ENCODE results near the gene PCBP3. TPM values are rescaled to one million over a fixed set of nuclear protein-coding genes. Genes with fewer than 3 reads are reported as not detected.
"Not testable (repeated sequence)": the region's sequence is repeated elsewhere in the genome, so short reads cannot be mapped to it uniquely, and the experiment has no call there.

The PCBP3 gene
- total and polyA plus RNA-seq, 2 of the 13 experiments (the other 11 are each of a cell fraction or from before 2014, with no cell fraction given), result not detected

DNA sequence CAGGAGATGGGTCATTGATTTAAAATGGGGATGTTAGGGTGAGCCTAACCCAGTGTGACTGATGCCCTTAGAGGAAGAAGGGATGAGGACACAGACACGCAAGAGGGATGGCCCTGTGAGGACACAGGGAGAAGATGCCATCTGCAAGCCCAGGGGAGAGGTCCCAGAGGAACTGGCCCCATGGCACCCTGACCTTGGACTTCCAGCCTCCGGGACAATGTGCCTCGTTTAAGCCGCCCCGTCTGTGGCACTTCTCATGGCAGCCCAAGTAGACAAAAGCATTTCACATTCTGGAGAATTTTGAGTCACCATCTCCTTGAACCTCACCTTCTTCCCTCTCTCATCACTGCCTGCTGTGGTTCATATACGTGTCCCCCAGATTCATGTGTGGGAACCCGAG is 20.1 kb upstream of the PCBP3 start (continued):
- TF ChIP-seq, protein P1, sequence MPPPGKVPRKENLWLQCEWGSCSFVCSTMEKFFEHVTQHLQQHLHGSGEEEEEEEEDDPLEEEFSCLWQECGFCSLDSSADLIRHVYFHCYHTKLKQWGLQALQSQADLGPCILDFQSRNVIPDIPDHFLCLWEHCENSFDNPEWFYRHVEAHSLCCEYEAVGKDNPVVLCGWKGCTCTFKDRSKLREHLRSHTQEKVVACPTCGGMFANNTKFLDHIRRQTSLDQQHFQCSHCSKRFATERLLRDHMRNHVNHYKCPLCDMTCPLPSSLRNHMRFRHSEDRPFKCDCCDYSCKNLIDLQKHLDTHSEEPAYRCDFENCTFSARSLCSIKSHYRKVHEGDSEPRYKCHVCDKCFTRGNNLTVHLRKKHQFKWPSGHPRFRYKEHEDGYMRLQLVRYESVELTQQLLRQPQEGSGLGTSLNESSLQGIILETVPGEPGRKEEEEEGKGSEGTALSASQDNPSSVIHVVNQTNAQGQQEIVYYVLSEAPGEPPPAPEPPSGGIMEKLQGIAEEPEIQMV (CRISPR knock-in tag; IDR thresholded peaks at IDR 0.05; ENCODE audit: low read depth), result no peak

DNA sequence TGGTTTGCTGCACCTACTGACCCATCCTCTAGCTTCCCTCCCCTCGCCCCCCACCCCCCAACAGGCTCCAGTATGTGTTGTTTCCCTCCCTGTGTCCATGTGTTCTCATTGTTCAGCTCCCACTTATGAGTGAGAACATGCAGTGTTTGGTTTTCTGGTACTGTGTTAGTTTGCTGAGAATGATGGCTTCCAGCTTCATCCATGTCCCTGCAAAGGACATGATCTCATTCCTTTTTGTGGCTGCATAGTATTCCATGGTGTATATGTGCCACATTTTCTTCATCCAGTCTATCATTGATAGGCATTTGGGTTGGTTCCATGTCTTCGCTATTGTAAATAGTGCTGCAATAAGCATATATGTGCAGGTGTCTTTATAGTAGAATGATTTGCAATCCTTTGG is 17.4 kb upstream of the PCBP3 start:
- H3K4me3 ChIP-seq (replicated peaks in 1 of 3; ENCODE audit: insufficient read depth in 1 of 3, low read depth in 2 of 3, low read length in 3 of 3); FAIRE-seq; ATAC-seq; H3K4me1 ChIP-seq (ENCODE audit: insufficient read depth, low read length); H3K79me2 ChIP-seq (ENCODE audit: insufficient read depth, low read length); H3K9me3 ChIP-seq (ENCODE audit: low read length); H2AFZ ChIP-seq (ENCODE audit: low read length); in situ Hi-C loops (cut with HindIII; ENCODE audit: extremely low pct_ligation_motif_present, low pct_unique_long_range_greater_than_20kb); H3K4me2 ChIP-seq (ENCODE audit: low read depth, low read length); CTCF ChIA-PET (ENCODE audit: low intra/inter-chr PET ratio, low total read pairs); BruUV-seq (replicated peaks); H3K27ac ChIP-seq (ENCODE audit: extremely low read length, insufficient read depth, low read length); H3K9ac ChIP-seq (ENCODE audit: insufficient read depth, low read depth, low read length); H4K20me1 ChIP-seq (ENCODE audit: insufficient read depth, low read length); intact Hi-C loops (cut with micrococcal nuclease; ENCODE audit: unreplicated experiment); POLR2A ChIA-PET; H3K36me3 ChIP-seq (replicated peaks in 1 of 2; ENCODE audit: control insufficient read depth in 1 of 2, insufficient read depth in 2 of 2, low read length in 2 of 2); DNase-seq (ENCODE audit: low spot score): not testable (repeated sequence)
- 0% methylated on average over 2 of the region's 2 CpGs for WGBS (ENCODE audit: low lambda C conversion rate)
- peaks cover 5 to 30% of the 10 kb centered on the region in 2 experiments; a peak in 4 of 5 replicates for H3K27me3 ChIP-seq (ENCODE audit: control insufficient read depth in 1 of 2, insufficient read depth in 2 of 2, low read length in 2 of 2)

DNA sequence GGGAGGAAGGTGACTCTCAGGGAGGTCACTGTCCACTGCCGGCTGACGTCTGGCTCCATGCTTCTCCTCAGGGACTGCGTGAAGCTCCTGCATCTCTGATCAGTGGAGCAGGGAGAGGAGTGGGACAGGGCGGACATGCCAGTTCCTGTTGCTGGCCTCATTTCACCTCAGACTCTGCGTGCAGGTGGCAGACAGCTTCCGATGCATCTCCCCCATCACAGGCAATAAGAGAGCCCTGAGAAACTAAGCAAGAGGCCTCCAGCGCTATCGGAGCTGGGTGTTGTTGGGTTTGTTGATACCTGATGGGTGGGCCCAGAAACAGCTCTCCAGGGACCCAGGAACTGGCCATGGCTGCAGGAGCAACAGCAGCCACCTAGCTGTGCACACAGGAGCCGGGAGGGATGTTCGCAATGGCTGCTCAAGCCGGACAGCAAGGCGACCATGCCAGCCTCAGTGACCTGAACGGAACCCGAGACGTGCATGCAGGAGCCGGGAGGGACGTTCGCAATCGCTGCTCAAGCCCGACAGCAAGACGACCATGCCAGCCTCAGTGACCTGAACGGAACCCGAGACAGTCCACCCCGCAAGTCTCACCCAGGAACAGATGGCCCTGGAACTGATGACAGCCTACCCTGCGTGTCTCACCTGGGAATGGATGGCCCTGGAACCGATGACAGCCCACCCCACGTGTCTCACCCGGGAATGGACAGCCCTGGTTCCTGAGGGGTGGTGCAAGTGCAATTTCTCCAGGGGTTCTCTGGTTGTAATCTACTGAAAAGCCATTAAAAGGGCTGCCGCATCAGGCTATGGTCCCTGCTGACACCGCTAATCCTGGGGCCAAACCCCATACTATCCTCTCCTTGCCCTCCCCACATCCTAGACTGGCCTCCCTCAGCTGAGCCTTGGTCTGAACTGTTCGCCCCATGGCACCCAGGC is 14.2 kb upstream of the PCBP3 start:
- DNase-seq (ENCODE audit: low spot score) (no peak), ATAC-seq (no peak), FAIRE-seq (no peak)
- peaks cover 3 to 13% of the 10 kb centered on the region in 2 experiments; a peak in 3 of 5 replicates for H3K27me3 ChIP-seq (ENCODE audit: control insufficient read depth in 1 of 2, insufficient read depth in 2 of 2, low read length in 2 of 2)
- intact Hi-C loops (cut with micrococcal nuclease; ENCODE audit: unreplicated experiment) (no loop called here), in situ Hi-C loops (cut with HindIII; ENCODE audit: extremely low pct_ligation_motif_present, low pct_unique_long_range_greater_than_20kb) (no loop called here)
- ChIA-PET CTCF (ENCODE audit: low intra/inter-chr PET ratio, low total read pairs) (no interaction called here), POLR2A (no interaction called here)
- no TSS peak for BruUV-seq (replicated peaks)
- no peak overlapping the region for H3K9ac ChIP-seq (ENCODE audit: insufficient read depth, low read depth, low read length)
- no peaks in the 10 kb centered on the region for H3K4me1 ChIP-seq (ENCODE audit: insufficient read depth, low read length)
- H3K27ac ChIP-seq (ENCODE audit: extremely low read length, insufficient read depth, low read length), result no peak overlapping the region
- H3K4me2 ChIP-seq (ENCODE audit: low read depth, low read length), result no peak overlapping the region
- H3K79me2 ChIP-seq (ENCODE audit: insufficient read depth, low read length), result no peaks in the 10 kb centered on the region
- no peak overlapping the region for H2AFZ ChIP-seq (ENCODE audit: low read length)
- no peaks in the 10 kb centered on the region for H4K20me1 ChIP-seq (ENCODE audit: insufficient read depth, low read length)
- H3K36me3 ChIP-seq (replicated peaks in 1 of 2; ENCODE audit: control insufficient read depth in 1 of 2, insufficient read depth in 2 of 2, low read length in 2 of 2), result no peaks in the 10 kb centered on the region
- H3K4me3 ChIP-seq (replicated peaks in 1 of 3; ENCODE audit: insufficient read depth in 1 of 3, low read depth in 2 of 3, low read length in 3 of 3), result no peak overlapping the region
- WGBS (ENCODE audit: low lambda C conversion rate), result 47% methylated on average over 11 of the region's 31 CpGs
- H3K9me3 ChIP-seq (ENCODE audit: low read length), result no peaks in the 10 kb centered on the region
- TF ChIP-seq YEATS2 (CRISPR knock-in tag; IDR thresholded peaks at IDR 0.05; ENCODE audit: borderline replicate concordance) (no peak), ZNF780A (CRISPR knock-in tag; IDR thresholded peaks at IDR 0.05) (no peak), ZNF652 (CRISPR knock-in tag; IDR thresholded peaks at IDR 0.05; ENCODE audit: borderline replicate concordance, low read depth) (no peak), ZNF709 (CRISPR knock-in tag; IDR thresholded peaks at IDR 0.05) (no peak), ZNF354B (CRISPR knock-in tag; IDR thresholded peaks at IDR 0.05) (no peak), STAG1 (CRISPR knock-in tag; IDR thresholded peaks at IDR 0.05) (no peak), ZKSCAN1 (IDR thresholded peaks at IDR 0.05; ENCODE audit: low read length) (no peak), DNMT3B (CRISPR knock-in tag; conservative IDR thresholded peaks at IDR 0.05) (no peak)

All from HepG2 (cell line).